Naive thymus-derived CD4-positive, alpha-beta T cell (primary cell): ENCODE results near the gene SMIM28. TPM values are rescaled to one million over a fixed set of nuclear protein-coding genes. Genes with fewer than 3 reads are reported as not detected.

Source experiments
- ATAC-seq: fragments of 150-1000 bp; cut with Tn5 transposase; 2 replicates; pipeline ENCODE4 v1.10.0; 2021; ENCODE audit warnings: mild to moderate bottlenecking, moderate library complexity
- CTCF ChIA-PET: fragments of 350-600 bp; sonication (Branson Sonifier 250); formaldehyde crosslinking; loops from one replicate; lab custom pipeline; 2021; ENCODE audit warnings: antibody characterized with exemption; lab: Charles Lee
- POLR2A ChIA-PET: fragments of 350-600 bp; sonication (Branson Sonifier 250); formaldehyde crosslinking; loops from one replicate; lab custom pipeline; 2021; ENCODE audit warnings: antibody characterized with exemption, inconsistent platforms; lab: Charles Lee
- DNase-seq, 9 donors: peaks; one replicate each; pipeline versions ENCODE4 v3.0.0 to v3.0.0-alpha.2; 2020 to 2022; ENCODE audit warnings: mixed read lengths in 1 of 9
- H3K27ac ChIP-seq: one replicate; pipeline ENCODE4 v1.7.0; 2013; ENCODE audit warnings: mild to moderate bottlenecking, low read depth, low read length, moderate library complexity
- H3K27me3 ChIP-seq, 2 donors: one replicate each; pipeline ENCODE4 v1.7.0; 2013; ENCODE audit warnings: low read length in 2 of 2, mild to moderate bottlenecking in 2 of 2, moderate library complexity in 2 of 2; ENCODE audit not compliant: control insufficient read depth in 2 of 2, insufficient read depth in 2 of 2
- H3K36me3 ChIP-seq, 3 experiments: 1 replicate in 2 of 3; 2 replicates in 1 of 3; pipeline ENCODE4 v1.7.0; 2013; ENCODE audit warnings: low read length in 3 of 3, mild to moderate bottlenecking in 3 of 3, moderate library complexity in 1 of 3; ENCODE audit not compliant: insufficient read depth in 3 of 3, control insufficient read depth in 2 of 3
- H3K4me1 ChIP-seq, 2 donors: one replicate each; pipeline ENCODE4 v1.7.0; 2013; ENCODE audit warnings: low read length in 2 of 2, mild to moderate bottlenecking in 2 of 2, moderate library complexity in 1 of 2; ENCODE audit not compliant: control insufficient read depth in 2 of 2, insufficient read depth in 2 of 2
- H3K4me3 ChIP-seq: 2 replicates; pipeline ENCODE4 v1.7.0; 2013; ENCODE audit warnings: mild to moderate bottlenecking, low read length
- H3K9me3 ChIP-seq, 3 experiments: 1 replicate in 2 of 3; 2 replicates in 1 of 3; pipeline ENCODE4 v1.7.0; 2013; ENCODE audit warnings: low read length in 3 of 3; ENCODE audit not compliant: control insufficient read depth in 2 of 3
- H3K27ac Mint-ChIP-seq, 9 donors: one replicate each; pipeline ENCODE4 v1.8.0; 2020 to 2022; ENCODE audit warnings: mixed read lengths in 9 of 9, mild to moderate bottlenecking in 8 of 9, moderate library complexity in 5 of 9, inconsistent platforms in 2 of 9
- H3K27me3 Mint-ChIP-seq, 5 donors: one replicate each; pipeline ENCODE4 v1.8.0; 2021 to 2022; ENCODE audit warnings: mixed read lengths in 5 of 5, mild to moderate bottlenecking in 1 of 5
- H3K36me3 Mint-ChIP-seq, 5 donors: one replicate each; pipeline ENCODE4 v1.8.0; 2020 to 2022; ENCODE audit warnings: mixed read lengths in 5 of 5, mild to moderate bottlenecking in 3 of 5, inconsistent platforms in 1 of 5
- H3K4me1 Mint-ChIP-seq, 7 donors: one replicate each; pipeline ENCODE4 v1.8.0; 2020 to 2022; ENCODE audit warnings: mixed read lengths in 7 of 7, mild to moderate bottlenecking in 3 of 7, inconsistent platforms in 1 of 7
- H3K4me3 Mint-ChIP-seq, 10 donors: one replicate each; pipeline ENCODE4 v1.8.0; 2020 to 2022; ENCODE audit warnings: mild to moderate bottlenecking in 10 of 10, mixed read lengths in 10 of 10, moderate library complexity in 6 of 10, inconsistent platforms in 2 of 10
- H3K9me3 Mint-ChIP-seq, 11 donors: one replicate each; pipeline ENCODE4 v1.8.0; 2020 to 2022; ENCODE audit warnings: mixed read lengths in 11 of 11, mild to moderate bottlenecking in 4 of 11, inconsistent platforms in 1 of 11, moderate library complexity in 1 of 11
- intact Hi-C, 2 donors: fragments of 100-400 bp; cut with micrococcal nuclease; formaldehyde crosslinking; loops; one replicate each; pipeline ENCODE4 v1.15.1; 2023
- polyA plus RNA-seq, 2 donors: library from polyadenylated mRNA; unstranded; fragments of 300-500 nt; fragmentation: Illumina TruSeq; gene quantifications; one replicate each; pipeline ENCODE4 v1.2.3, GENCODE V29; 2021
- total RNA-seq, 6 experiments: library from RNA in 5 of 6; stranded (reverse) in 5 of 6; gene quantifications; 1 replicate in 5 of 6; 2 replicates in 1 of 6; pipeline ENCODE4 v1.2.3 and lab custom pipeline; 2021 to 2026

Gene SMIM28
- total and polyA plus RNA-seq, 7 experiments from 2014 or later = not detected

DNA sequence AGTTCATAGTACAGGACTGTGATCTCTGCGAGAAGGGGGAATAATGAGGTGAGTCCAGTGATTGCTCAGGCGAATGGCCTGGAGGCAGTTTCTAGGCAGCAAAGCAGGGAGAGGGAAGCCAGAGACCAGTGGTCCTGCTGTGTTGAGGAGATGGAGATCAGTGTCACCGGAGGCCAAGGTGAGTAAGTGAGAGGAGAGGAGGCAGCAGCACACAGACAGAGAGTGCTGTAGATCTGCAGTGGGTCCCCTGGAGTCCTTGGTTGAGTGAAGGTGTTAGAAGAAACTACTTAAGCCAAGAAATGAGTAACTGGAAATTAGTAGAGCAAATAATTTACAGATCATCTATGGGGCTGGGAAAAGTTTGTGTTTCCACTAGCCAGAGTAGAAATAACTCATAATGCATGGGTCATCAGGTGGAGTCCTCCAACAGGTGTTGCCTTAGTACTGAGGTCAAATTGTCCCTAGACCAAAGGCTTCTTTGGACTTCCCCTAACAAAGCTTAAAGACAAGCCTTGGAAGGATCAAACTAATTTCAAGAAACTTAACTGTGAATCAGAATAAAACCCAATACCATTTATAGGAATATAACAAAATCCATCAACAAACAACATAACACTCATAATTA lies 39.9 kb downstream of the SMIM28 start:
- POLR2A ChIA-PET = interaction anchor here (0.8 to 1.1 kb wide), 2 partner anchors 10 to 61 kb away, joined by 3 read pairs; no protein-coding TSS in a partner anchor
- Histone ChIP-seq H3K4me3 (no peak overlapping the region), H3K4me1 (no peaks in the 10 kb centered on the region), H3K27ac (no peak overlapping the region), H3K9me3 (no peaks in the 10 kb centered on the region), H3K27me3 (no peaks in the 10 kb centered on the region), H3K36me3 (peaks cover 0 to 62% (median 4%) of the 10 kb centered on the region in 3 experiments)
- intact Hi-C loops = no loop called here
- Mint-ChIP-seq H3K27ac (peak overlapping the region in 1 of 9 donors; percentile 65), H3K36me3 (peaks cover 29 to 71% (median 43%) of the 10 kb centered on the region in 5 donors), H3K4me1 (peaks cover 0 to 8% (median 0%) of the 10 kb centered on the region in 7 donors), H3K27me3 (no peaks in the 10 kb centered on the region), H3K4me3 (peak overlapping the region in 1 of 10 donors; percentile 45), H3K9me3 (peaks cover 0 to 7% (median 1%) of the 10 kb centered on the region in 11 donors)
- CTCF ChIA-PET = interaction anchor here (0.9 kb wide), 1 partner anchor 12 kb away, joined by 3 read pairs; no protein-coding TSS in a partner anchor
- ATAC-seq (no peak), DNase-seq (no peak)

DNA sequence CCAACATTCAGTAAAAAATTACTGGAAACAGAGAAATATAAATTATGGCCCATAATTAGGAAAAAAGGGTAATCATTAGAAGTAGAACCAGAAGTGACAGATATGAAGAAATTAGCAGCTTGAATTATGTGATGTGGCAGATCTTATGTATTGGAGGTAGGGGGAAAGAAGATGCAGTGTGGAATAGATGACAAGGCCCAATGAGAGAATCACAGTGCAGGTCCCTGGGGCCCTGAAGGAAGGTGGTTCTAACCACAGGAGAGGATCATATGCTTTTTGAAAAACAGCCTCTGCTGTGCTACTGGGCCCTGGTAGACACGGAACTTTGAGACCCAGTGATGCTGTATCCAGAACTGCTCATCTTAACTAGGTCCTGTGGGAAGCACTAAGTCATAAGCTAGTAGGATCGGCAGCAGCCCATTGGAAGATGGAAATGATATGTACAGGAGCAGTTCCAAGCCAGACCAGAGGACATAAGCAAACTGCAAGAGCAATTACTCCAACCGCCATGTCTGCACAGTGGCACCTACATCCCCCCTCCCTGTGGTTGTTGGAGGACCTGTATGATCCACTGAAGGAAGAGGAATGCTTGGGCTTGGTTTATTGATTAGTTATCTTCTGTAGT lies 40.5 kb downstream of the SMIM28 start:
- Histone ChIP-seq H3K27me3 (no peaks in the 10 kb centered on the region), H3K27ac (no peak overlapping the region), H3K4me1 (no peaks in the 10 kb centered on the region), H3K4me3 (no peak overlapping the region), H3K36me3 (peaks cover 0 to 55% (median 0%) of the 10 kb centered on the region in 3 experiments), H3K9me3 (no peaks in the 10 kb centered on the region)
- CTCF ChIA-PET = interaction anchor here (0.9 kb wide), 1 partner anchor 12 kb away, joined by 3 read pairs; no protein-coding TSS in a partner anchor
- intact Hi-C loops = no loop called here
- Mint-ChIP-seq H3K27me3 (no peaks in the 10 kb centered on the region), H3K36me3 (peaks cover 29 to 68% (median 43%) of the 10 kb centered on the region in 5 donors), H3K4me3 (no peak overlapping the region), H3K9me3 (peaks cover 0 to 7% (median 1%) of the 10 kb centered on the region in 11 donors), H3K27ac (peak overlapping the region in 2 of 9 donors; percentile 38 to 65), H3K4me1 (peaks cover 3 to 13% (median 4%) of the 10 kb centered on the region in 7 donors)
- DNase-seq (no peak), ATAC-seq (no peak)
- POLR2A ChIA-PET = interaction anchor here (1.1 kb wide), 1 partner anchor 10 kb away, joined by 3 read pairs; no protein-coding TSS in a partner anchor

GRCh38 chr6:138419766-138420165 lies 42.1 kb downstream of the SMIM28 start:
- Mint-ChIP-seq H3K27ac (peak overlapping the region in 1 of 9 donors; percentile 12), H3K4me3 (no peak overlapping the region), H3K4me1 (peaks cover 6 to 17% (median 9%) of the 10 kb centered on the region in 7 donors), H3K9me3 (peaks cover 0 to 7% (median 1%) of the 10 kb centered on the region in 11 donors), H3K36me3 (peaks cover 23 to 56% (median 37%) of the 10 kb centered on the region in 5 donors), H3K27me3 (no peaks in the 10 kb centered on the region)
- H3K27me3 ChIP-seq = no peaks in the 10 kb centered on the region
- ChIA-PET POLR2A (interaction anchor here (0.5 kb wide), 1 partner anchor 32 kb away, joined by 3 read pairs; no protein-coding TSS in a partner anchor), CTCF (no interaction called here)
- H3K4me1 ChIP-seq = no peaks in the 10 kb centered on the region
- no peak for DNase-seq
- ATAC-seq = no peak
- H3K36me3 ChIP-seq = peaks cover 0 to 41% (median 0%) of the 10 kb centered on the region in 3 experiments
- H3K9me3 ChIP-seq = no peaks in the 10 kb centered on the region
- no peak overlapping the region for H3K4me3 ChIP-seq
- H3K27ac ChIP-seq = no peak overlapping the region
- intact Hi-C loops = loop anchor here in 1 of 2 donors (10.0 kb wide), 1 partner anchor 345 kb away; no protein-coding TSS in a partner anchor

DNA sequence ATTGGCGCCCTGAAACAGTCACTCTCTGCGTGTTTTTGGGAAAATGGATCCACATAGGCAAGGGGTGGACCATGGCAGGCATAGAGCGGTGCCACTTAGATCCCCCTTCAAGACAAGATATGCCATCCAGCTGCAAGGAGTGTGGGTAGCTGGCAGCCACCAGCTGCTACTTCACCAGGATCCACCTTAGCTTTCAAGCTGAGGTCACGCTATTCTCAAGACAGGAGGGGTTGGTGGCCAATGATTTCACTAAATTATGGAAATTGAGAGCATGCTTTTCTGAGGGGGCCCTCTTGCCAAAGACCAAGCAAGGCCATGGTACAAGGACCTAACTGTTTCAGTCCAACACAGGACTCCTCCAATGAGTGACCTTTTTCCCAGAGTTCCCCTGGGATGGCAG lies 42.7 kb downstream of the SMIM28 start:
- intact Hi-C loops = loop anchor here in 1 of 2 donors (10.0 kb wide), 1 partner anchor 344 kb away; no protein-coding TSS in a partner anchor
- Histone ChIP-seq H3K27me3 (no peaks in the 10 kb centered on the region), H3K4me3 (no peak overlapping the region), H3K36me3 (peaks cover 0 to 36% (median 0%) of the 10 kb centered on the region in 3 experiments), H3K9me3 (no peaks in the 10 kb centered on the region), H3K27ac (no peak overlapping the region), H3K4me1 (no peaks in the 10 kb centered on the region)
- DNase-seq = no peak
- Mint-ChIP-seq H3K4me3 (no peak overlapping the region), H3K27me3 (no peaks in the 10 kb centered on the region), H3K4me1 (peaks cover 6 to 17% (median 9%) of the 10 kb centered on the region in 7 donors), H3K9me3 (peaks cover 0 to 7% (median 1%) of the 10 kb centered on the region in 11 donors), H3K36me3 (peaks cover 19 to 51% (median 37%) of the 10 kb centered on the region in 5 donors), H3K27ac (peak overlapping the region in 1 of 9 donors; percentile 15)
- POLR2A ChIA-PET = interaction anchor here (0.5 kb wide), 1 partner anchor 33 kb away, joined by 3 read pairs; no protein-coding TSS in a partner anchor
- ATAC-seq = no peak
- CTCF ChIA-PET = no interaction called here

DNA sequence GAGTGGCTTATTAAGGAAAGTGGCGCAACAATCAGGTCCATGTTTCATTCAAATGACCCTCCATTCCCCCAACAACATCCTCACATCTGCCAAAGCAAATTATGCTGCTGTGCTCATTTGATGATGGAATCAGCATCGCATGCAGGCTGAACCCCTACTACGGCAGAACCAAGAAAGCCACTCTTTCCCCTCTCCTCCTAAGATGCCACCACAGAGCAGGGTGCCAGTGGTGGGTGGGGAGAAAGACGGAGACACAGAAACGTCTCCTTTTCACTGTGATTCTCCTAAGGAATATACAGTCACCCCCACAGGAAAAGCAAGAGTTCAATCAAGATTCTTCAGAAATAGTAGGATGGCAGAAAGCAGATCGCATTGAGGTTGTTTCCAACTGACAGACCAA lies 43.4 kb downstream of the SMIM28 start:
- Histone ChIP-seq H3K9me3 (no peaks in the 10 kb centered on the region), H3K27ac (no peak overlapping the region), H3K4me3 (no peak overlapping the region), H3K36me3 (peaks cover 0 to 29% (median 0%) of the 10 kb centered on the region in 3 experiments), H3K27me3 (no peaks in the 10 kb centered on the region), H3K4me1 (no peaks in the 10 kb centered on the region)
- Mint-ChIP-seq H3K36me3 (peaks cover 18 to 47% (median 34%) of the 10 kb centered on the region in 5 donors), H3K4me1 (peaks cover 6 to 17% (median 9%) of the 10 kb centered on the region in 7 donors), H3K9me3 (peaks cover 0 to 7% (median 1%) of the 10 kb centered on the region in 11 donors), H3K27me3 (no peaks in the 10 kb centered on the region), H3K4me3 (no peak overlapping the region), H3K27ac (peak overlapping the region in 2 of 9 donors; percentile 15 to 35)
- CTCF ChIA-PET = no interaction called here
- POLR2A ChIA-PET = no interaction called here
- intact Hi-C loops = loop anchor here in 1 of 2 donors (10.0 kb wide), 1 partner anchor 344 kb away; no protein-coding TSS in a partner anchor
- no peak for DNase-seq
- no peak for ATAC-seq

DNA sequence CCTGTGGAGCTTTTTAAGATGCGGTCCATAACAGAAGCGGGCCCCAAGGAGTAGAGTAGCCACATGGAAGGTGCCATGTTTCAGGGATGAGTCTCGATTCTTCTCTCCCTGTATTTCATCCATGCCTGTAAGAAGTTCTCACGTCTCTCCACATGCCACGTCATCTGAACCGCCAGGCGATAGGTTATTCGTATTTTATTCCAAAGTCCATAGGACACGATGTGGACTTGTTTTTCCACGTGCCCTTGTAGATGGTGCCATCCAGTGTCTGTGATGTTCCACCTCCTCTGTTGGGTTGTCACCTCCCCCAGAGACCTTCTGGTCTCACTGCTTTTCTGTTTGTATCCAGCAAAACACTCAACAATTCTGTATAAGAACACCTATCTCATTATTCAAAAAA lies 43.9 kb downstream of the SMIM28 start:
- intact Hi-C loops = loop anchor here in 1 of 2 donors (2.0 to 10.0 kb wide), 2 partner anchors 17 to 343 kb away; partner anchors contain the start of gene HEBP2
- ChIA-PET CTCF (no interaction called here), POLR2A (no interaction called here)
- ATAC-seq (no peak), DNase-seq (no peak)
- Histone ChIP-seq H3K27me3 (no peaks in the 10 kb centered on the region), H3K27ac (no peak overlapping the region), H3K4me3 (no peak overlapping the region), H3K4me1 (no peaks in the 10 kb centered on the region), H3K36me3 (peaks cover 0 to 24% (median 0%) of the 10 kb centered on the region in 3 experiments), H3K9me3 (no peaks in the 10 kb centered on the region)
- Mint-ChIP-seq H3K27me3 (no peaks in the 10 kb centered on the region), H3K9me3 (peaks cover 0 to 7% (median 1%) of the 10 kb centered on the region in 11 donors), H3K4me1 (peaks cover 6 to 17% (median 9%) of the 10 kb centered on the region in 7 donors), H3K4me3 (no peak overlapping the region), H3K36me3 (peaks cover 15 to 42% (median 29%) of the 10 kb centered on the region in 5 donors), H3K27ac (no peak overlapping the region)
